HEK293 (cell line): ENCODE results near the gene FOXS1.

Experiments
- CTCF ChIA-PET: fragments of 350-600 bp; formaldehyde crosslinking; extraction: SDS; loops from one replicate; lab custom pipeline; 2021; ENCODE audit warnings: antibody characterized with exemption; lab: Yijun Ruan, JAX
- POLR2A ChIA-PET: fragments of 300-600 bp; formaldehyde crosslinking; extraction: SDS; loops from one replicate; lab custom pipeline; 2020; ENCODE audit warnings: antibody characterized with exemption, inconsistent platforms; lab: Yijun Ruan, JAX
- H3K27ac ChIP-seq: fragments of 200-500 bp; sonication (Bioruptor generic); 2 replicates; pipeline ENCODE4 v1.5.1; 2014; ENCODE audit warnings: low read depth, low read length, control low read depth, inconsistent platforms; ENCODE audit errors: extremely low read depth
- H3K36me3 ChIP-seq, 2 experiments: fragments of 200-500 bp in 1 of 2; sonication (Bioruptor generic) in 1 of 2; 1 replicate in 1 of 2; 2 replicates in 1 of 2; pipeline ENCODE4 v1.5.1; 2014 to 2017; ENCODE audit warnings: inconsistent platforms in 2 of 2, low read length in 2 of 2; ENCODE audit not compliant: control insufficient read depth in 2 of 2, insufficient read depth in 1 of 2
- H3K4me1 ChIP-seq: fragments of 200-500 bp; sonication (Bioruptor generic); 2 replicates; pipeline ENCODE4 v1.5.1; 2014; ENCODE audit warnings: mild to moderate bottlenecking, low read length, inconsistent platforms; ENCODE audit not compliant: control insufficient read depth, insufficient read depth
- H3K4me3 ChIP-seq: 2 replicates; pipeline ENCODE4 v1.5.1; 2011; ENCODE audit warnings: low read depth, mild to moderate bottlenecking, control low read depth, low read length, moderate library complexity
- H3K9me3 ChIP-seq: fragments of 200-500 bp; sonication (Bioruptor generic); 2 replicates; pipeline ENCODE4 v1.5.1; 2014; ENCODE audit warnings: low read depth, low read length, inconsistent platforms; ENCODE audit not compliant: control insufficient read depth, insufficient read depth
- ATF2 ChIP-seq: fragments of 450-650 bp; formaldehyde crosslinking; IDR thresholded peaks from 2 replicates; pipeline ENCODE4 v1.5.1; 2016; ENCODE audit warnings: missing biosample characterization, missing genetic modification characterization, low read depth
- BCL11A ChIP-seq: fragments of 450-650 bp; formaldehyde crosslinking; IDR thresholded peaks from 2 replicates; pipeline ENCODE4 v1.5.1; 2016; ENCODE audit warnings: low read depth, missing biosample characterization, missing genetic modification characterization
- OSR2 ChIP-seq: fragments of 450-650 bp; formaldehyde crosslinking; IDR thresholded peaks from 2 replicates; pipeline ENCODE4 v1.5.1; 2016; ENCODE audit warnings: missing biosample characterization, missing genetic modification characterization
- REPIN1 ChIP-seq: fragments of 450-650 bp; formaldehyde crosslinking; IDR thresholded peaks from 2 replicates; pipeline ENCODE4 v1.5.1; 2017; ENCODE audit warnings: missing biosample characterization, missing genetic modification characterization, low read depth
- TRIM28 ChIP-seq: IDR thresholded peaks from 2 replicates; pipeline ENCODE4 v1.6.1; 2011; ENCODE audit warnings: low read length, control low read depth, borderline replicate concordance
- WT1 ChIP-seq: fragments of 450-650 bp; formaldehyde crosslinking; IDR thresholded peaks from 2 replicates; pipeline ENCODE4 v1.5.1; 2016; ENCODE audit warnings: missing biosample characterization, missing genetic modification characterization
- ZBTB7A ChIP-seq: fragments of 450-650 bp; formaldehyde crosslinking; IDR thresholded peaks from 2 replicates; pipeline ENCODE4 v1.5.1; 2016; ENCODE audit warnings: low read depth, missing biosample characterization, missing genetic modification characterization
- ZIC2 ChIP-seq: fragments of 450-650 bp; formaldehyde crosslinking; IDR thresholded peaks from 2 replicates; pipeline ENCODE4 v1.5.1; 2016; ENCODE audit warnings: missing biosample characterization, missing genetic modification characterization
- ZNF112 ChIP-seq: fragments of 450-650 bp; formaldehyde crosslinking; IDR thresholded peaks from 2 replicates; pipeline ENCODE4 v1.5.0; 2017; ENCODE audit warnings: missing biosample characterization, missing genetic modification characterization
- ZNF132 ChIP-seq: fragments of 450-650 bp; formaldehyde crosslinking; IDR thresholded peaks from 2 replicates; pipeline ENCODE4 v1.5.1; 2017; ENCODE audit warnings: missing biosample characterization, missing genetic modification characterization, borderline replicate concordance
- ZNF146 ChIP-seq: fragments of 450-650 bp; formaldehyde crosslinking; IDR thresholded peaks from 2 replicates; pipeline ENCODE4 v1.5.1; 2016; ENCODE audit warnings: missing biosample characterization, missing genetic modification characterization
- ZNF24 ChIP-seq: fragments of 450-650 bp; formaldehyde crosslinking; IDR thresholded peaks from 2 replicates; pipeline ENCODE4 v1.5.1; 2016; ENCODE audit warnings: missing biosample characterization, missing genetic modification characterization
- ZNF26 ChIP-seq: fragments of 450-650 bp; formaldehyde crosslinking; IDR thresholded peaks from 2 replicates; pipeline ENCODE4 v1.5.1; 2016; ENCODE audit warnings: missing biosample characterization, missing genetic modification characterization
- ZNF335 ChIP-seq: fragments of 450-650 bp; formaldehyde crosslinking; conservative IDR thresholded peaks from 2 replicates; pipeline ENCODE4 v1.5.1; 2016; ENCODE audit warnings: missing biosample characterization, missing genetic modification characterization
- ZNF354C ChIP-seq: fragments of 450-650 bp; formaldehyde crosslinking; IDR thresholded peaks from 2 replicates; pipeline ENCODE4 v1.5.1; 2016; ENCODE audit warnings: missing biosample characterization, missing genetic modification characterization, low read depth, borderline replicate concordance
- ZNF488 ChIP-seq: fragments of 450-650 bp; formaldehyde crosslinking; IDR thresholded peaks from 2 replicates; pipeline ENCODE4 v1.5.1; 2016; ENCODE audit warnings: missing biosample characterization, missing genetic modification characterization
- ZNF501 ChIP-seq: fragments of 450-650 bp; formaldehyde crosslinking; IDR thresholded peaks from 2 replicates; pipeline ENCODE4 v1.5.1; 2016; ENCODE audit warnings: missing biosample characterization, missing genetic modification characterization
- ZNF585B ChIP-seq: fragments of 450-650 bp; formaldehyde crosslinking; IDR thresholded peaks from 2 replicates; pipeline ENCODE4 v1.5.1; 2016; ENCODE audit warnings: missing biosample characterization, missing genetic modification characterization
- ZNF600 ChIP-seq: fragments of 450-650 bp; formaldehyde crosslinking; IDR thresholded peaks from 2 replicates; pipeline ENCODE4 v1.5.1; 2016; ENCODE audit warnings: missing biosample characterization, missing genetic modification characterization
- ZNF658 ChIP-seq: fragments of 450-650 bp; formaldehyde crosslinking; IDR thresholded peaks from 2 replicates; pipeline ENCODE4; 2016; ENCODE audit warnings: missing biosample characterization, missing genetic modification characterization
- ZNF776 ChIP-seq: fragments of 450-650 bp; formaldehyde crosslinking; IDR thresholded peaks from 2 replicates; pipeline ENCODE4 v1.5.0; 2017; ENCODE audit warnings: missing biosample characterization, missing genetic modification characterization, borderline replicate concordance
- ZNF777 ChIP-seq: fragments of 450-650 bp; formaldehyde crosslinking; IDR thresholded peaks from 2 replicates; pipeline ENCODE4 v1.5.1; 2017; ENCODE audit warnings: missing biosample characterization, missing genetic modification characterization, borderline replicate concordance
- ZNF843 ChIP-seq: fragments of 450-650 bp; formaldehyde crosslinking; IDR thresholded peaks from 2 replicates; pipeline ENCODE4 v1.5.1; 2016; ENCODE audit warnings: missing biosample characterization, missing genetic modification characterization
- ZSCAN18 ChIP-seq: fragments of 450-650 bp; formaldehyde crosslinking; IDR thresholded peaks from 2 replicates; pipeline ENCODE4 v1.5.1; 2016; ENCODE audit warnings: missing biosample characterization, missing genetic modification characterization

FOXS1 gene

GRCh38 chr20:31881945-31882344, 36.5 kb upstream of the FOXS1 start:
- Histone ChIP-seq H3K27ac (no peak overlapping the region), H3K4me1 (no peaks in the 10 kb centered on the region), H3K9me3 (no peaks in the 10 kb centered on the region), H3K4me3 (no peak overlapping the region), H3K36me3 (no peaks in the 10 kb centered on the region)
- ChIA-PET CTCF (no interaction called here), POLR2A (interaction anchor here (0.5 to 1.2 kb wide), 2 partner anchors 14 to 20 kb away, joined by 3 read pairs; no protein-coding TSS in a partner anchor)
- TF ChIP-seq ZNF146 (tag by site-specific recombination) = no peak

GRCh38 chr20:31879143-31879987, 34.0 kb upstream of the FOXS1 start:
- POLR2A ChIA-PET = interaction anchor here (0.7 to 1.2 kb wide), 6 partner anchors 15 to 72 kb away, joined by 3 to 8 read pairs (median 5); partner anchors contain the start of gene PDRG1
- TF ChIP-seq ZNF488 (no peak), ZNF777 (tag by site-specific recombination) (no peak), ZNF585B (tag by site-specific recombination) (no peak), ZNF24 (tag by site-specific recombination) (no peak), ZNF501 (tag by site-specific recombination) (no peak), ZSCAN18 (tag by site-specific recombination) (no peak), ZNF335 (tag by site-specific recombination) (peak; percentile 77), ZBTB7A (tag by site-specific recombination) (no peak; the same call in 1 of the 2 replicates), REPIN1 (tag by site-specific recombination) (no peak), ZNF354C (no peak), OSR2 (no peak), ZNF600 (tag by site-specific recombination) (peak; percentile 46), ZNF26 (tag by site-specific recombination) (no peak), ZNF112 (tag by site-specific recombination) (no peak), ZNF132 (tag by site-specific recombination) (no peak), ZNF776 (no peak), ATF2 (tag by site-specific recombination) (no peak), TRIM28 (no peak), ZIC2 (no peak), BCL11A (tag by site-specific recombination) (peak; percentile 57), ZNF843 (tag by site-specific recombination) (no peak), WT1 (tag by site-specific recombination) (no peak), ZNF658 (tag by site-specific recombination) (no peak)

More at GRCh38 chr20:31879143-31879987, 34.0 kb upstream of the FOXS1 start:
- H3K4me3 ChIP-seq = peak overlapping the region; percentile 66
- H3K36me3 ChIP-seq = no peaks in the 10 kb centered on the region
- H3K9me3 ChIP-seq = no peaks in the 10 kb centered on the region
- CTCF ChIA-PET = interaction anchor here (0.6 to 2.2 kb wide), 4 partner anchors 45 to 182 kb away, joined by 3 to 6 read pairs (median 6); no protein-coding TSS in a partner anchor
- H3K4me1 ChIP-seq = no peaks in the 10 kb centered on the region
- no peak overlapping the region for H3K27ac ChIP-seq
